ENCODE measurements around the gene CNTNAP4.

Gene CNTNAP4

GRCh38 chr16:76487411-76488064, 210.3 kb downstream of the CNTNAP4 start:
- no peak for DNase-seq (ENCODE audit: low read depth in 1 of 2, low spot score in 1 of 2)
- in situ Hi-C loops (cut with HindIII; ENCODE audit: low pct_unique_long_range_greater_than_20kb, low sequenced_read_pairs), result no loop called here
- TF ChIP-seq JUND (IDR thresholded peaks at IDR 0.05; ENCODE audit: low read depth), result no peak

- no peak for TF ChIP-seq JUND (IDR thresholded peaks at IDR 0.05; ENCODE audit: low read depth)
- DNase-seq (ENCODE audit: low read depth in 1 of 2, low spot score in 1 of 2), result no peak
- in situ Hi-C loops (cut with HindIII; ENCODE audit: low pct_unique_long_range_greater_than_20kb, low sequenced_read_pairs), result no loop called here
Measured at GRCh38 chr16:76488065-76488417, 210.8 kb downstream of the CNTNAP4 start.

DNA sequence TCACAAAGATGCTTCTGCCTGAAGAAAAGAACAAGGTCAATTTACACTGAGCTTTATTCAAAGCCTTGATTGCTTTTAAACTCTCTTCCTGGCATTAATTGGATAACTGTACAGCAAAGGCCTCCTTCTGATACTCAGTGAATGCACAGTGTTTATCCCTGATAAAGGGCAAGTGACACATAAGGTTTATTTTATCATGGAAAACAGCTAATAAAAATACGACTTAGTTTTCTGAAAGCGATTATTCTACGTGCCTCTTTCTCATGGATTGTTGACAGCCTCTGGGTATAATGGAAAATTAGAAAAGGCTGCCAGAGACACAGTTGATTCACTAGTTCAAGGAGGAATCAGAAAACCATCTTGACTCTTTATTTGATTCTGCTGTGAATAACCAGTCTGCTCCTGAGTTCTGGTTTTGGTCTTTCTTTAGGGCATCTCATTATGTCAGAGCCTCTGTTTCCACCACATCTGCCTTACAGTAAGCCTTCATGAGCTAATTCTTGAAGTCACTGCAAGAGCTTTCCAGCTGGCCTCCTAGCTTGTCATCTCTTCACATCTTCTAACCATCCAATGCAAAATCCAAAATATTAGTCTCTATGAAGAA, 212.9 kb downstream of the CNTNAP4 start:
- no peak for TF ChIP-seq JUND (IDR thresholded peaks at IDR 0.05; ENCODE audit: low read depth)
- in situ Hi-C loops (cut with HindIII; ENCODE audit: low pct_unique_long_range_greater_than_20kb, low sequenced_read_pairs), result no loop called here

DNA sequence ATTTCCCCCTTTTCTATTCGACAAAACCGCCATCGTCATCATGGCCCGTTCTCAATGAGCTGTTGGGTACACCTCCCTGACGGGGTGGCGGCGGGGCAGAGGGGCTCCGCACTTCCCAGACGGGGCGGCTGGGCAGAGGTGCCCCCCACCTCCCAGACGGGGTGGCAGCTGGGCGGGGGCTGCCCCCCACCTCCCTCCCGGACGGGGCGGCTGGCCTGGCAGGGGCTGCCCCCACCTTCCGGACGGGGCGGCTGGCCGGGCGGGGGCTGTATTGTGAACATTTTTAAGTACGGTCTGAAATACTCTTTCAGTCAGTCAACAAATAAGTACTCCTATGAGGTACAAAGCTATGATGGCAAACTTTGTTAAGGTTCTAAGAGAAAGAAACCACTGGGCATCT, 222.8 kb downstream of the CNTNAP4 start:
- DNase-seq (ENCODE audit: low read depth in 1 of 2, low spot score in 1 of 2), result no peak
- no peak for TF ChIP-seq JUND (IDR thresholded peaks at IDR 0.05; ENCODE audit: low read depth)
- in situ Hi-C loops (cut with HindIII; ENCODE audit: low pct_unique_long_range_greater_than_20kb, low sequenced_read_pairs), result no loop called here

More for the DNA sequence above, 212.9 kb downstream of the CNTNAP4 start:
- DNase-seq (ENCODE audit: low read depth in 1 of 2, low spot score in 1 of 2), result no peak

DNA sequence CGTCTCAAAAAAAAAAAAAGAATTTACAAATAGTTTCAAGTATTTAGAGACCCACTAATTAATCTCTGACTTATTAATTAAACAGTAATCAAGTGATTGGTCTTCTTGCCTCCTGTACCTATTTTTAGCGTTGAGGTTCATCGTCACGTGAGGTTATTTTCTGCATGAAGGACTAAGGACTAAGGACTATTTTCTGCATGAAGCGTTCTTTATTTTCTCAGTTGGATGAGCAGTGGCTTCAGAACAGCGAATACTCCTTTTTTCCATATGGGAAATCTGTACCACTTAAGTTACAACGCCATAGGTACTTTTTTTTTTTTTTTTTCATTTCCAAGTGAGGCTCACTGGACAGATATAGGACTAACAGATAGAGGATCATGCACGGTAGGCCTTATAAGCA, 224.9 kb downstream of the CNTNAP4 start:
- no peak for DNase-seq (ENCODE audit: low read depth in 1 of 2, low spot score in 1 of 2)
- in situ Hi-C loops (cut with HindIII; ENCODE audit: low pct_unique_long_range_greater_than_20kb, low sequenced_read_pairs), result no loop called here
- no peak for TF ChIP-seq JUND (IDR thresholded peaks at IDR 0.05; ENCODE audit: low read depth)

- in situ Hi-C loops (cut with HindIII; ENCODE audit: low pct_unique_long_range_greater_than_20kb, low sequenced_read_pairs), result no loop called here
- DNase-seq (ENCODE audit: low read depth in 1 of 2, low spot score in 1 of 2), result no peak
- TF ChIP-seq JUND (IDR thresholded peaks at IDR 0.05; ENCODE audit: low read depth), result no peak
Measured at GRCh38 chr16:76502555-76502954, 225.4 kb downstream of the CNTNAP4 start.

DNA sequence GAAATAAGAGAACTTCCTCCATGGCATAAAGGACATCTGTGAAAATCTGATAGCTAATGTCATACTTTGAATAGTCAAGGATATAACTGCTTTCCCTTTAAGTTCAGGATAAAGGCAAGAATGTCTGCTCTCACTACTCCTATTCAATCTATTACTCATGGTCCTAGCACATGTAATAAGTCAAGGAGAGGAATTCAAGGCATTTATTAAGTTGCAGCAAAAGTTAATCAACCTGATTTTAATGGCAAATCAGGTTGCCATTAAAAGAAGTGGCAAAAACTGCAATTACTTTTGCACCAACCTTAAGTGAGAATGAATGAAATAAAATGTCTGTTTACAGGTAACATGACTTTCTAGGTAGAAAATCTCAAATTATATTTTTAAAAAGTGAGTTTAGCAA, 225.9 kb downstream of the CNTNAP4 start:
- DNase-seq (ENCODE audit: low read depth in 1 of 2, low spot score in 1 of 2), result no peak
- in situ Hi-C loops (cut with HindIII; ENCODE audit: low pct_unique_long_range_greater_than_20kb, low sequenced_read_pairs), result no loop called here
- no peak for TF ChIP-seq JUND (IDR thresholded peaks at IDR 0.05; ENCODE audit: low read depth)

DNA sequence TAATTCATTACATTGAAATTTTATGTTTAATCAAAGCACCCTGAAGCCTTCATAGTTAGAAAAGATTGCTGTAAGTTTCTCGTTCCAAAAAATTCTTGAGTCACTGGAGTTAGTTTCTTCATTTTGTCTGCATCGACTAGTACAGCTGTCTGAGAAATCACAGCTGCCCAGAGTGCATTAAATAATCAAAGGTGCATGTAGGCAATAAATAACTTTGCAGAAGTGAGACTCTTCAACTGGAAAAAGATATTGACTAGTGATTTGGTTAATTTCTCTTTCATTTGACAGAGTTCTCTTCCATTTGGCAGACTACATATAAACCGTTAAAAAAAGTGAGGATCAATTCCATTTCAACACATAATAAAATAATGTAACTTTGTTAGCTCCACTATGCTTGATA, 234.0 kb downstream of the CNTNAP4 start:
- TF ChIP-seq JUND (IDR thresholded peaks at IDR 0.05; ENCODE audit: low read depth), result no peak
- no peak for DNase-seq (ENCODE audit: low read depth in 1 of 2, low spot score in 1 of 2)
- in situ Hi-C loops (cut with HindIII; ENCODE audit: low pct_unique_long_range_greater_than_20kb, low sequenced_read_pairs), result no loop called here

DNA sequence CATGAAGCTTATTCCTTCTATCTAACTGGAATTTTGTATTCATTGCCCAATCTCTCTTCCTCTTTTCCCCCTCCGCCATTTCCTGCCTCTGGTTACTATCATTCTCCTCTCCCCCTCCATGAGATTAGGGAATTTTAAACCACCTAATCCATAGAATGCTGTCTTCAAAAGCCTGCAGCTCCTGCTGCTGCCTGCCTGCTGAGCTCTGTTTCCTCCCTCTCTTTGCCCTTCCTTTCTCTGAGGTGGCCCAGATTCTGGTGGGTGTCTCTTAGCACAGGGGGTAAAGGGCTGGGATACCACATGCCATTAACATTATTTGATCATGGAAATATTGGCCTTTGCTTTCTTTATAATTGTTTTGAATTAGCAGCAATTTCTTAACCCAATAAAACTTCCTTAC, 241.6 kb downstream of the CNTNAP4 start:
- no peak for DNase-seq (ENCODE audit: low read depth in 1 of 2, low spot score in 1 of 2)

DNA sequence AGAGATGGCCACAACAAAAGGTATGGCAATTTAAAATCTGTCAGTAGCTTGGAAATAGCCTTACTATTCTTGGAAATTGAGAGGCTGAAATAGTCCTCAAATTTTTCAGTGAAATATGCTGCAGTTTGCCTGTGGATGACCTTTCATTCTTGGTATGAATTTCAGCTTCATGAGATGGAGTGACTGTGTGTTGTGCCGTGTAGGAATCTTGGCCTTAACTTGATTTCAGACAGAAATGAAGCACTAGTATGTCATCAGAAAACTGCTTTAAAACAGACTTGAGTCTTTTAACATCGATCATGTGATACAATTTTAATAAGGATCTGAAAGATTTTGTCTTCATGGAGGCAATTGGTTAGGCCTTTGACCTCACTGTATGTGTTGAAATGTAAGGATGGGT, 247.2 kb downstream of the CNTNAP4 start:
- in situ Hi-C loops (cut with HindIII; ENCODE audit: low pct_unique_long_range_greater_than_20kb, low sequenced_read_pairs), result no loop called here
- DNase-seq (ENCODE audit: low read depth in 1 of 2, low spot score in 1 of 2), result no peak
- no peak for TF ChIP-seq JUND (IDR thresholded peaks at IDR 0.05; ENCODE audit: low read depth)

More for the DNA sequence above, 241.6 kb downstream of the CNTNAP4 start:
- in situ Hi-C loops (cut with HindIII; ENCODE audit: low pct_unique_long_range_greater_than_20kb, low sequenced_read_pairs), result no loop called here
- no peak for TF ChIP-seq JUND (IDR thresholded peaks at IDR 0.05; ENCODE audit: low read depth)

DNA sequence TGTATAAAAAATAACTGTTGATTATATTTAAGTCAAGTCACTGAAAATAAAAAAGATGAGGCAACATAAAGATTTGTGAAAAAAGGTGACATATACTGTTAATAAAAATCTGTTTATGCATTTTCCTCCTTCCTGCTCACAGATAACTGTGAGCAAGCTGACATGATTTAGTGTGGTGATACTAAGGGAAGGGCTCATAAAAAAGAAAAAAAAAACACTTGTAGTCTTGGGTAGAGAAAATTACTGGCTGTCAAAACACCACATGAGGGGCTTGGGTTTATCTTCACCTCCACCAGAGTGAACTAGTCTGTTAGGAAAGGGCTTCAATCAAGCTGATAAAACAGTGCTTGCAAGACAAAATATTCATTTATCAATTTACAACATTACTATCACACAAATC, 247.6 kb downstream of the CNTNAP4 start:
- no peak for TF ChIP-seq JUND (IDR thresholded peaks at IDR 0.05; ENCODE audit: low read depth)
- in situ Hi-C loops (cut with HindIII; ENCODE audit: low pct_unique_long_range_greater_than_20kb, low sequenced_read_pairs), result no loop called here
- DNase-seq (ENCODE audit: low read depth in 1 of 2, low spot score in 1 of 2), result no peak

- TF ChIP-seq JUND (IDR thresholded peaks at IDR 0.05; ENCODE audit: low read depth), result no peak
- DNase-seq (ENCODE audit: low read depth in 1 of 2, low spot score in 1 of 2), result no peak
- in situ Hi-C loops (cut with HindIII; ENCODE audit: low pct_unique_long_range_greater_than_20kb, low sequenced_read_pairs), result no loop called here
Measured at GRCh38 chr16:76527244-76527643, 250.0 kb downstream of the CNTNAP4 start.

DNA sequence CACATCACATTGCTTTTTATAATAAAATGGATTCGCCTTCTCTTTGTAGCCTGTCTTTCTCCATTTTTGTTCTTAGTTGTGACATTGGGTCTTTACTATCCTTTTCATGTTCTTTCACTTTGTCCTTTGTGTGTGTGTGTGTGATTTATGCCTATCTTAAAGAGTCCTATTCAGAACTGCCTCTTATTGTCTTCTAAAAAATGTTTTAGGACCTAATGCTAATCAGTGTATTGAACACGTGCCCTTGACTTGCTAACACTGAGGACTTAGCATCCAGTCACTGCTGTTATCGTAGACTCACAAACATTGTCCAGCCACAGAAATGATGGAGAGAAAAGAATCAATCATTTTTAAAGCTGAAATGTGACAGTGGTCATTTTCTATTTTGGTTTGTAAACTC, 251.9 kb downstream of the CNTNAP4 start:
- no peak for TF ChIP-seq JUND (IDR thresholded peaks at IDR 0.05; ENCODE audit: low read depth)
- in situ Hi-C loops (cut with HindIII; ENCODE audit: low pct_unique_long_range_greater_than_20kb, low sequenced_read_pairs), result no loop called here
- no peak for DNase-seq (ENCODE audit: low read depth in 1 of 2, low spot score in 1 of 2)

DNA sequence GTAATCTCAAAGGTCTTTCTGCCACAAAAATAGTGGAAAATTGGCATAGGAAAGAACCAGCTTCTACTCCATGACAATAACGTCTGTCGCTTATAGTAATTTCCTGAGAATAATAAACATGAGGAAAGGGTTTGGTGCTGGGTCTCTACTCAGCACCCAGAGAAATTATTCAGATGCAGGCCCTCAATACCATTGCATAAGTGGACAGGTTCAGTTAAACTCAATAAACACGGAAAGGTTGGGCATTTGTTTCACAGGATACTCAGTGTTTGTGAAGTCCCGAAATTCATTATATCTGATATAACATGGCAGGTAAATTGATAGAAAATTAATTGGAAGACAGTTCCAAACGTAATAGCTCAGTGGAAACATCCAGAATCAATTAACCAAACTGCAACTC, 254.0 kb downstream of the CNTNAP4 start:
- TF ChIP-seq JUND (IDR thresholded peaks at IDR 0.05; ENCODE audit: low read depth), result no peak
- DNase-seq (ENCODE audit: low read depth in 1 of 2, low spot score in 1 of 2), result no peak
- in situ Hi-C loops (cut with HindIII; ENCODE audit: low pct_unique_long_range_greater_than_20kb, low sequenced_read_pairs), result no loop called here
